ENCODE results near the gene GARIN3. TPM values are rescaled to one million over a fixed set of nuclear protein-coding genes. Genes with fewer than 3 reads are reported as not detected.

The GARIN3 gene
- total and polyA plus RNA-seq, 9 of the 15 experiments (the other 6 are each of a cell fraction or from before 2014, with no cell fraction given), result not detected

- TF ChIP-seq PATZ1 (CRISPR knock-in tag; IDR thresholded peaks at IDR 0.05; ENCODE audit: borderline replicate concordance) (0 out of 2 replicates have a peak, but pooled peaks have one; percentile 49), ZFPM2 (CRISPR knock-in tag; IDR thresholded peaks at IDR 0.05) (no peak), TFAM (CRISPR knock-in tag; conservative IDR thresholded peaks at IDR 0.05) (no peak), TAF1 (IDR thresholded peaks at IDR 0.05; ENCODE audit: control insufficient read depth, extremely low read depth, insufficient read depth, low read length, severe bottlenecking) (peak; percentile 39), STAT5B (CRISPR knock-in tag; IDR thresholded peaks at IDR 0.05) (no peak), MCM5 (IDR thresholded peaks at IDR 0.05; ENCODE audit: low read depth) (no peak), EGR1 (conservative IDR thresholded peaks at IDR 0.05) (no peak), TAF7 (tag; IDR thresholded peaks at IDR 0.05) (0 out of 2 replicates have a peak, but pooled peaks have one; percentile 6), ARHGAP35 (IDR thresholded peaks at IDR 0.05; ENCODE audit: partially characterized antibody) (no peak), TOE1 (IDR thresholded peaks at IDR 0.05; ENCODE audit: borderline replicate concordance) (0 out of 2 replicates have a peak, but pooled peaks have one; percentile 10), TOE1 (CRISPR knock-in tag; IDR thresholded peaks at IDR 0.05; ENCODE audit: borderline replicate concordance, low read depth) (no peak), ATF7 (IDR thresholded peaks at IDR 0.05) (peak; percentile 53; the same call in 1 of the 2 replicates), YBX1 (IDR thresholded peaks at IDR 0.05) (no peak), PML (IDR thresholded peaks at IDR 0.05; ENCODE audit: low read length) (0 out of 2 replicates have a peak, but pooled peaks have one; percentile 7), MGA (IDR thresholded peaks at IDR 0.05) (peak; percentile 60; the same call in 1 of the 2 replicates)
Measured at GRCh38 chr5:157143127-157143971, 22.7 kb downstream of the GARIN3 start (continued).
